Endothelial cell (in vitro differentiated cells): ENCODE data around the gene HMCN2. TPM values are rescaled to one million over a fixed set of nuclear protein-coding genes. Genes with fewer than 3 reads are reported as not detected.

Source experiments
- DNase-seq: peaks from one replicate; pipeline ENCODE4 v3.0.0; 2021; ENCODE audit warnings: low spot score
- H3K27ac Mint-ChIP-seq: one replicate; pipeline ENCODE4 v1.8.0; 2021; ENCODE audit warnings: mixed read lengths, inconsistent platforms; ENCODE audit not compliant: unreplicated experiment
- H3K27me3 Mint-ChIP-seq: one replicate; pipeline ENCODE4 v1.8.0; 2021; ENCODE audit warnings: mild to moderate bottlenecking, moderate library complexity, mixed read lengths, inconsistent platforms; ENCODE audit not compliant: unreplicated experiment
- H3K36me3 Mint-ChIP-seq: one replicate; pipeline ENCODE4 v1.8.0; 2021; ENCODE audit warnings: mild to moderate bottlenecking, low read depth, mixed read lengths, inconsistent platforms; ENCODE audit not compliant: unreplicated experiment
- H3K4me1 Mint-ChIP-seq: one replicate; pipeline ENCODE4 v1.8.0; 2021; ENCODE audit warnings: mild to moderate bottlenecking, mixed read lengths, inconsistent platforms; ENCODE audit not compliant: unreplicated experiment
- H3K4me3 Mint-ChIP-seq: one replicate; pipeline ENCODE4 v1.8.0; 2021; ENCODE audit warnings: mild to moderate bottlenecking, mixed read lengths, inconsistent platforms; ENCODE audit not compliant: unreplicated experiment
- H3K9me3 Mint-ChIP-seq: one replicate; pipeline ENCODE4 v1.8.0; 2021; ENCODE audit warnings: mixed read lengths, inconsistent platforms; ENCODE audit not compliant: unreplicated experiment
- total RNA-seq: library from RNA; stranded (reverse); fragmentation: NEBNext Ultra II Directional; extraction: Animal tissue kit (Norgen Biotek cat#: 25700); gene quantifications from one replicate; pipeline ENCODE4 v1.2.1, GENCODE V29; 2021; ENCODE audit not compliant: unreplicated experiment
- TF ChIP-seq, protein P1 (sequence below): fragments of 200-600 bp; sonication (generic); IDR thresholded peaks from one replicate; pipeline ENCODE4 v1.5.0; 2021; ENCODE audit warnings: antibody characterized with exemption; ENCODE audit not compliant: unreplicated experiment

The HMCN2 gene
- total RNA-seq, 1 donor from 2014 or later = 29.6 TPM

- no peak overlapping the region for H3K27ac Mint-ChIP-seq
- no peaks in the 10 kb centered on the region for H3K9me3 Mint-ChIP-seq
- H3K27me3 Mint-ChIP-seq = peaks cover 3% of the 10 kb centered on the region
- H3K36me3 Mint-ChIP-seq = peaks cover 10% of the 10 kb centered on the region
- no peak overlapping the region for H3K4me3 Mint-ChIP-seq
- TF ChIP-seq, protein P1, sequence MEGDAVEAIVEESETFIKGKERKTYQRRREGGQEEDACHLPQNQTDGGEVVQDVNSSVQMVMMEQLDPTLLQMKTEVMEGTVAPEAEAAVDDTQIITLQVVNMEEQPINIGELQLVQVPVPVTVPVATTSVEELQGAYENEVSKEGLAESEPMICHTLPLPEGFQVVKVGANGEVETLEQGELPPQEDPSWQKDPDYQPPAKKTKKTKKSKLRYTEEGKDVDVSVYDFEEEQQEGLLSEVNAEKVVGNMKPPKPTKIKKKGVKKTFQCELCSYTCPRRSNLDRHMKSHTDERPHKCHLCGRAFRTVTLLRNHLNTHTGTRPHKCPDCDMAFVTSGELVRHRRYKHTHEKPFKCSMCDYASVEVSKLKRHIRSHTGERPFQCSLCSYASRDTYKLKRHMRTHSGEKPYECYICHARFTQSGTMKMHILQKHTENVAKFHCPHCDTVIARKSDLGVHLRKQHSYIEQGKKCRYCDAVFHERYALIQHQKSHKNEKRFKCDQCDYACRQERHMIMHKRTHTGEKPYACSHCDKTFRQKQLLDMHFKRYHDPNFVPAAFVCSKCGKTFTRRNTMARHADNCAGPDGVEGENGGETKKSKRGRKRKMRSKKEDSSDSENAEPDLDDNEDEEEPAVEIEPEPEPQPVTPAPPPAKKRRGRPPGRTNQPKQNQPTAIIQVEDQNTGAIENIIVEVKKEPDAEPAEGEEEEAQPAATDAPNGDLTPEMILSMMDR = no peak
- DNase-seq = no peak
- H3K4me1 Mint-ChIP-seq = no peaks in the 10 kb centered on the region
Observed at GRCh38 chr9:130307667-130307943, 42.0 kb downstream of the HMCN2 start.

DNA sequence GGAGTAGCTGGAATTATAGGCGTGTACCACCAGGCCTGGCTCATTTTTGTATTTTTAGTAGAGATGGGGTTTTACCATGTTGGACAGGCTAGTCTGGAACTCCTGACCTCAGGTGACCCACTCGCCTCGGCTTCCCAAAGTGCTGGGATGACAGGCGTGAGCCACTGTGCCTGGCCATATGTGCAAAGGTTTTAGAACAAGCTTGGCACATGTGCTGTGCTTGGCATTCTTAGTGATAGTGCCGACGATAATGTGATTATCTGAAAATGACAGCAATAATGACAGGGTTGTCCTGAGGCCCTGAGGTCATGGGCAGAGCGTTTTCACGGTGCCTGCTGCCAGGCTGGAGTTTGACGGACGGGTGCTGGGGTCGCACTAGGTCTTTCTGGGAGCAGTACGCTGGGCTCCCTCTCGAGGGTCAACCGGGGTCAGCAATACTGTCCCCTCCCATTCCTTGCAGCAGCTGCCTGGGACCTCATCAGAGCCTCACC is 42.6 kb downstream of the HMCN2 start:
- Mint-ChIP-seq H3K4me1 (peaks cover 4% of the 10 kb centered on the region), H3K4me3 (no peak overlapping the region), H3K27ac (no peak overlapping the region), H3K9me3 (no peaks in the 10 kb centered on the region), H3K27me3 (peaks cover 3% of the 10 kb centered on the region), H3K36me3 (peaks cover 10% of the 10 kb centered on the region)
- DNase-seq = no peak
- TF ChIP-seq, protein P1 = no peak

DNA sequence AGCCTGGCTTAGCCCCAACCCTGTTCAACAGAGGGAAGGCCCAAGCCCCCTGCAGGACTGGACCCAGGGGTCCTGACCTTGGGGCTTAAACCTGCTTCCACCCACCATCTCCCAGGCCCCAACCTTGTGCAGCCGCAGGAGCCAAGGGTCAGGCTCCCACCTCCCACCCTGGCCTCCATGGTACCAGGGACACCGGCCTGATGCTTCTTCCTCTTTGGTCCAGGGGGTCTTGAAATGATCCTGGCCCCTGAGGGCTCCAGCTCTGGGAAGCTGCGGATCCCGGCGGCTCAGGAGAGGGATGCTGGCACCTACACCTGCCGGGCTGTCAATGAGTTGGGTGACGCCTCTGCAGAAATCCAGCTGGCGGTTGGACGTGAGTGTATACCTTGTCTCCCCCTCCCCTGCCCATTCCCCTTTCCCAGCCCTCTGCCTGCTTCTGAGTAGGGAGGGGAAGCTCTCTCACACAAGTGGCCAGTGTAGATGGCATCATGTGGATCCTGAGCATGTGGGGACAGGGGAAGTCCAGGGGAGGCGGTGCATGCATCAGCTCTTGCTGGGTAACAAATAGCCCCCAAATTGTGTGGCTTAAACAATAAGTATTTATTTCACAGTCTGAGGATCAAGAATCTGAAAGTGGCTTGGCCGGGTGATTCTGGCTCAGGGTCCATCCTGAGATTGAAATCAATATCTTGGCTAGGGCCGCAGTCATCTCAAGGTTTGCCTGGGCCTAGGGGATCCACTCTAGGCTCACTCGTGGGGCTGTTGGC is 44.3 kb downstream of the HMCN2 start:
- no peak for DNase-seq
- Mint-ChIP-seq H3K4me1 (peaks cover 4% of the 10 kb centered on the region), H3K27ac (no peak overlapping the region), H3K4me3 (no peak overlapping the region), H3K9me3 (no peaks in the 10 kb centered on the region), H3K36me3 (peaks cover 10% of the 10 kb centered on the region), H3K27me3 (peaks cover 4% of the 10 kb centered on the region)
- TF ChIP-seq, protein P1 = no peak

GRCh38 chr9:130310456-130310855 is 44.9 kb downstream of the HMCN2 start:
- Mint-ChIP-seq H3K9me3 (no peaks in the 10 kb centered on the region), H3K4me3 (no peak overlapping the region), H3K27ac (no peak overlapping the region), H3K27me3 (peaks cover 4% of the 10 kb centered on the region), H3K4me1 (peaks cover 4% of the 10 kb centered on the region), H3K36me3 (peaks cover 10% of the 10 kb centered on the region)
- TF ChIP-seq, protein P1 = no peak
- DNase-seq = no peak

DNA sequence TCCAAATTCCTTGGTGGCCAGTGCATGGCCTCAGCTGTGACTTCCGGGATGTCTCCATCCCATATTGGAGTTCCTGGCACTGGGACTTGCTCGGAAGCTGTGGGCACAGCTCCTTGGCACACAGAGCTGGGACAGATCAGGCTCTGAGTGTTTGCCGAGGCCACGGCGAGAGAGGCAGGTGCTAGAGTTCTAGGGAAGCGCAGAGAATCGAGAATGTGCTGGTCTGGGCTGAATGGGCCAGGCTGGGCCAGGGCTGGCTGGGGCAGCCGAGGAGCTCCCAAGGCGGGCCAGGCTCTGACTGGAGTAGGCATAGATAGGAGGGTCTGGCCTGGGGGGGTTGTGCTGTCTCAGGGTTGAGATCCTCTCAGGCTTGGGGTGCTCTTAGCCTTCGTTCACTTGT is 45.4 kb downstream of the HMCN2 start:
- Mint-ChIP-seq H3K4me3 (no peak overlapping the region), H3K36me3 (peaks cover 10% of the 10 kb centered on the region), H3K27ac (no peak overlapping the region), H3K4me1 (peaks cover 4% of the 10 kb centered on the region), H3K27me3 (peaks cover 4% of the 10 kb centered on the region), H3K9me3 (no peaks in the 10 kb centered on the region)
- no peak for DNase-seq
- TF ChIP-seq, protein P1 = no peak
